Thyroid gland (tissue), 4 donors: Measurements from ENCODE around the gene SLC12A8. TPM values are rescaled to one million over a fixed set of nuclear protein-coding genes. Genes with fewer than 3 reads are reported as not detected.
A peak's percentile ranks its signal among the peaks of the same experiment; 100 is the strongest.

ENCODE experiments used
- DNase-seq, 2 donors: peaks; one replicate each; pipeline ENCODE4 v3.0.0-alpha.2; 2019
- H3K27ac ChIP-seq, 3 donors: fragments of 200-600 bp; sonication (generic); 1 replicate in 2 of 3; 2 replicates in 1 of 3; pipeline ENCODE4 v1.5.1; 2016 to 2019; ENCODE audit warnings: mild to moderate bottlenecking in 1 of 3, moderate library complexity in 1 of 3
- H3K27me3 ChIP-seq: fragments of 200-600 bp; sonication (generic); one replicate; pipeline ENCODE4 v1.5.1; 2019
- H3K36me3 ChIP-seq, 2 donors: fragments of 200-600 bp; sonication (generic); one replicate each; pipeline ENCODE4 v1.5.1; 2016 to 2019
- H3K4me1 ChIP-seq, 2 donors: fragments of 200-600 bp; sonication (generic); one replicate each; pipeline ENCODE4 v1.5.1; 2017 to 2019
- H3K4me3 ChIP-seq, 3 donors: fragments of 200-600 bp; sonication (generic); replicated peaks in 1 of 3; 1 replicate in 2 of 3; 2 replicates in 1 of 3; pipeline ENCODE4 v1.5.1; 2016; ENCODE audit warnings: mild to moderate bottlenecking in 1 of 3
- H3K9me3 ChIP-seq: fragments of 200-600 bp; sonication (generic); one replicate; pipeline ENCODE4 v1.5.1; 2017
- CTCF ChIP-seq, 6 experiments: fragments of 200-600 bp in 3 of 6; fragments of 450-650 bp in 3 of 6; sonication (generic) in 3 of 6; IDR thresholded peaks; one replicate each; pipeline ENCODE4 v1.5.1; 2016 to 2019; ENCODE audit warnings: antibody characterized with exemption in 6 of 6, mild to moderate bottlenecking in 2 of 6, inconsistent platforms in 1 of 6, moderate library complexity in 1 of 6
- POLR2A ChIP-seq, 2 donors: fragments of 450-650 bp; IDR thresholded peaks; one replicate each; pipeline ENCODE4 v1.6.1; 2017; ENCODE audit warnings: antibody characterized with exemption in 2 of 2, mild to moderate bottlenecking in 2 of 2, moderate library complexity in 1 of 2
- WGBS, 2 donors: methylation state at CpG; one replicate each; pipeline ENCODE4 v1.1.5; 2017; 5-methylcytosine and 5-hydroxymethylcytosine counted together
- intact Hi-C: fragments of 100-400 bp; cut with DNase I; formaldehyde crosslinking; loops from one replicate; pipeline ENCODE4 v1.15.1; 2023
- total RNA-seq, 4 donors: library from RNA; depleted of rRNA; stranded (reverse); fragments of >200 nt; gene quantifications; one replicate each; pipeline ENCODE4 v1.2.3, GENCODE V29; 2016

The SLC12A8 gene
- total RNA-seq, 4 donors from 2014 or later: 71.2 to 136 (median 99.2) TPM

GRCh38 chr3:125175295-125176078 lies 37.1 kb downstream of the SLC12A8 start:
- Histone ChIP-seq H3K27ac (no peak overlapping the region), H3K4me3 (no peak overlapping the region), H3K36me3 (no peaks in the 10 kb centered on the region), H3K27me3 (no peaks in the 10 kb centered on the region), H3K9me3 (no peaks in the 10 kb centered on the region), H3K4me1 (no peaks in the 10 kb centered on the region)
- TF ChIP-seq CTCF (IDR thresholded peaks at IDR 0.05) (no peak), POLR2A (IDR thresholded peaks at IDR 0.05) (no peak)
- DNase-seq: no peak
- intact Hi-C loops: no loop called here
- 74 to 83% methylated on average over 7 of the region's 7 CpGs for WGBS, 2 donors

- TF ChIP-seq CTCF (IDR thresholded peaks at IDR 0.05) (no peak), POLR2A (IDR thresholded peaks at IDR 0.05) (no peak)
- Histone ChIP-seq H3K4me3 (no peak overlapping the region), H3K9me3 (no peaks in the 10 kb centered on the region), H3K27me3 (no peaks in the 10 kb centered on the region), H3K27ac (no peak overlapping the region), H3K4me1 (peaks cover 4% of the 10 kb centered on the region in 2 donors), H3K36me3 (no peaks in the 10 kb centered on the region)
- no peak for DNase-seq
- 94 to 97% methylated on average over 2 of the region's 2 CpGs for WGBS, 2 donors
- intact Hi-C loops: no loop called here
Measured at GRCh38 chr3:125172346-125172745, 40.2 kb downstream of the SLC12A8 start.

- no peak overlapping the region for H3K4me3 ChIP-seq
- no peak for TF ChIP-seq POLR2A (IDR thresholded peaks at IDR 0.05)
- no peak for TF ChIP-seq CTCF (IDR thresholded peaks at IDR 0.05)
- H3K4me1 ChIP-seq: peaks cover 15 to 17% of the 10 kb centered on the region in 2 donors
- peak; percentile 64 to 76 for DNase-seq
- WGBS, 2 donors: 34 to 53% methylated on average over 3 to 4 of the region's 4 CpGs
- H3K27me3 ChIP-seq: no peaks in the 10 kb centered on the region
- H3K36me3 ChIP-seq: no peaks in the 10 kb centered on the region
- intact Hi-C loops: loop anchor here (10.0 kb wide), 2 partner anchors 174 to 244 kb away; no protein-coding TSS in a partner anchor
- no peaks in the 10 kb centered on the region for H3K9me3 ChIP-seq
- no peak overlapping the region for H3K27ac ChIP-seq
Measured at GRCh38 chr3:125168711-125169393, 43.7 kb downstream of the SLC12A8 start.

- intact Hi-C loops: loop anchor here (10.0 kb wide), 2 partner anchors 172 to 242 kb away; no protein-coding TSS in a partner anchor
- Histone ChIP-seq H3K36me3 (no peaks in the 10 kb centered on the region), H3K9me3 (no peaks in the 10 kb centered on the region), H3K27me3 (no peaks in the 10 kb centered on the region), H3K4me1 (peaks cover 15 to 28% of the 10 kb centered on the region in 2 donors), H3K27ac (no peak overlapping the region), H3K4me3 (no peak overlapping the region)
- no peak for TF ChIP-seq CTCF (IDR thresholded peaks at IDR 0.05)
- TF ChIP-seq POLR2A (IDR thresholded peaks at IDR 0.05): no peak
- no peak for DNase-seq
- WGBS, 2 donors: 84 to 88% methylated on average over 13 of the region's 13 CpGs
Measured at GRCh38 chr3:125166599-125167136, 45.9 kb downstream of the SLC12A8 start.
